ENCODE data around the gene TMSB4X.
A peak's percentile ranks its signal among the peaks of the same experiment; 100 is the strongest.
"Not testable (repeated sequence)": the region's sequence is repeated elsewhere in the genome, so short reads cannot be mapped to it uniquely, and the experiment has no call there.

The TMSB4X gene
- 1,269 to 1,977 (median 1,925) reads per million in 4 experiments for total RNA-seq

DNA sequence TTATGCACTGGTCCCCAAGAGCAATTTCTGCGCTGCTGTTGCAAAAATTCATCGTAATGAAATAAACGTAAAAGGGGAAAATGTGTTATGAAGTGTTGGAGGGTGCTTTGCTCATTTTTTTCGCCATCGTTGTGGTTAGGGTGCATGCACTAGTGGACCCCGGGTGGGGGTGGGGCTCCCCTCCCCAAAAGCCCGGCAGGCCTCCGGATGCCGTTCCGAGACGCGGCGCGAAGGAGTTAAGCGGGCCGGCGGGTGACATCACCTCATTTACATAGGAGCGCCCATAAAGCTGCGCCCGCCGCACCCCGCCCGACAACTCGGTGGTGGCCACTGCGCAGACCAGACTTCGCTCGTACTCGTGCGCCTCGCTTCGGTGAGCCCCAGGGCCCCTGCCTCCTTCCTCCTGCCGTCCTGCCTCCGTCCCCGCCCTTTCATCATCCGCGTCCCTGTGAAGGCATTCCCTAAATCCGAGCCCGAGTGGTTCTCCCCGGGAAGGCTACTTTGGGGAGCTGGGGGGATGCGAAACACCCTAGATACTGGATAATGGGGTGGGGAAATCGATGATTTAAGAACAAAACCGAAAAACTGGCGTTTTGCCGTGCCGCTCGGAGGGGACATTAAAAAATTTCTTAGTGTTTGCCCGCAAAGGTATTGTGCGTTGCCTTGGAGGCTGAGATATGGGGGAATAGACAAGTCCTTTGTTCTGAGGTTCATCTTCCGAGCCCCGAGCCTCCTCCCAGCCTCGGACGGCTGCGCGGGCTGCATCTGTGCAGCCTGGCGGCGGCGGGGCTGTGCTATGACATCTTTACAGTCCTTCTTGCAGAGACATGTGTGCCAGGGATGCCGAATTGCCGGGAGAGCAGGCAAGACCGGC lies at the start of gene TMSB4X:
TSS of gene TMSB4X (plus strand) at position 315 of the 874 bp plus-strand sequence.
- DNase-seq = peak; percentile 71

DNA sequence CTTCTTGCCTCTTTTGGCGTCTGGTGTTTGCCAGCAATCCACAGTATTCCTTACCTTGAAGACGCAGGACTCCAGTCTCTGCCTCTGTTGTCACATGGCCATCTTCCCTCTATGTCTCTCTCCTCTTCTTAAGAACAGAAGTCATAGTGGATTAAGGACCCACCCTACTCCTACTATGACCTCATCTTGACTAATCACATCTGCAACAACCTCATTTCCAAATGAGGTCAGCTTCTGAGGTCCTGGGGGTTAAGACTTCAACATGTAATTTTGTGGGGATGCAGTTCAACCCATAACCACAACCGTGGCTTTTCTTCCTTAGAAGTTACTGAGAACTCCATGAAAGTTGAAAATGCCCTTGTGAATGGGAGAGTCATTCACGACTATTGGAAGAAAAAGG lies 45.2 kb upstream of the TMSB4X start:
- no peak for DNase-seq

DNA sequence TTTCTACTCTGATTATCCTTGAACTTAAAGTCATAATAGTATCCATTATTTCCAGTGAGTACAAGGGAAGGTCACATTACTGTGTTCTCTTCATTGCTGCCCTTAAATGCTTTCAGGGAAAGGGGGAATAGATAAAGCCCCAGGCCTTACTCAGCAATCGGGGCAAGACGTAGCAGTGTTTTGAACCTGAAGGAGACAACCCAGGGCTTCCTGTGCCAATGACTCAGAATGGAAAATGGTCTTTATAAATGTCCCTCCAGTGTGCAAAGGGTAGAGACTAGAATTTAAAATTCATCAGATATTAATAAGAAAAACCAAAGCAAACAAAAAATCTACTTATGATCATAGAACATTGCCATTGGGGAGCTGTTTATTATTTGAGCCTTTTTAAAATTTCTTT lies 44.8 kb upstream of the TMSB4X start:
- DNase-seq = no peak

DNA sequence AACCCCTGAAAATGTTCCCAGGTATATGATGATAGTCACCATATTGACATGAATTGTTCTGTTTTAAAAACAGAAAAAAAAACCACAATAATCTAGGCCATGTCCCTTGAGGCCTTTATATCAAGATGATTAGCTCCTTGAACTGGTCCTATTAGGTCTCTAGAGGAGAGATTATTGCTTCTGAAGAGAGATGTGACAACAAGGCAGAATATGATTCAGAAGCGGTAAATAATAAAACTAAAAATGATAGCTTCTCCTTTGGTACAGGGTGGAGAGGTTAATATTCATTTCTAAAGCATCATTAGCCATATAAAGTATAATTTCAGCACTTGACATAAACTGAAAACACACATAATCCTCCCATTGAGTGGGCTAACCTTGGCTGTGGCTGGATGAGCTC lies 42.7 kb upstream of the TMSB4X start:
- DNase-seq = no peak

DNA sequence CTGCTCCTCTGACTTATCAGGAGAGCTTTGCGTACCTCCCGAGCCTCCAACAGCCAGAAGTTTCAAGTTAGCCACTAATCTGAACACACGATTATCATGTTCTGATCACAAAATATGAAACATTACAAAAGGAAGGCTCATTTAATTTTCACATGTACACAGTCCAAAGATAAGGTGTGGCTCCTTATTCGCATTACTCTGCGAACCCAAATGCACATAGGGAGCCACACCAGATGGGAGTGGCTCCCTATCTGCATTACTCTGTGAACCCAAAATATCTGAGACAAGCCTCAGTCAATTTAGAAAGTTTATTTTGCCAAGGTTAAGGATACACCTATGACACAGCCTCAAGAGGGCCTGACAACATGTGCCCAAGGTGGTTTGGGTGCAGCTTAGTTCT lies 40.1 kb upstream of the TMSB4X start:
- no peak for DNase-seq

DNA sequence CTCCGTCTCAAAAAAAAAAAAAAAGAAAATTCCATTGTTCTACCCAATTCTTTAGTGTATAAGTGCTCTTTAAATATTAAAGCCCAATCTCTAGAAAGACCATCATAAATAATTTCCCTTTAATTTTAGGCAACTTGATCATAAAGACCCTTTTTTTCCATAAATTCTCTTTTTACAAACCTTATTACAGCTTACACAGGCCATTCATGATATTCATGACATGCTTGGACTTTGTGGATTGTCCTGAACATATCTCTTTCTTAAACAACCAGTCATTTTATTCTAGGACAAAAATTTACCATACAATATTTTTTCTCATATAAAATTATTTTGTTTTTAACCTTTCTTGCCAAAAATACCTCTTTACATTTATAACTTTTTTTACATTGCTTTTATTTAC lies 38.0 kb upstream of the TMSB4X start:
- no peak for DNase-seq

DNA sequence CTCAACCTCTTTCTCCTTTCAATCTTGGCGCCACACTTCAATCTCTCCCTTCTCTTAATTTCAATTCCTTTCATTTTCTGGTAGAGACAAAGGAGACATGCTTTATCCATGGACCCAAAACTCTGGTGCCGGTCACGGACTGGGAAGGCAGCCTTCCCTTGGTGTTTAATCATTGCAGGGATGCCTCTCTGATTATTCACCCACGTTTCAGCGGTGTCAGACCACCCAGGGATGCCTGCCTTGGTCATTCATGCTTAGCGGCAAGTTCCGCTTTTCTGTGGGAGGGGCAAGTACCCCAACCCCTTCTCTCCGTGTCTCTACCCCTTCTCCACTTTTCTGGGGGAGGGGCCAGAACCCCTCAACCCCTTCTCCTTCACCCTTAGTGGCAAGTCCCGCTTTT lies 34.4 kb upstream of the TMSB4X start:
- DNase-seq = not testable (repeated sequence)

DNA sequence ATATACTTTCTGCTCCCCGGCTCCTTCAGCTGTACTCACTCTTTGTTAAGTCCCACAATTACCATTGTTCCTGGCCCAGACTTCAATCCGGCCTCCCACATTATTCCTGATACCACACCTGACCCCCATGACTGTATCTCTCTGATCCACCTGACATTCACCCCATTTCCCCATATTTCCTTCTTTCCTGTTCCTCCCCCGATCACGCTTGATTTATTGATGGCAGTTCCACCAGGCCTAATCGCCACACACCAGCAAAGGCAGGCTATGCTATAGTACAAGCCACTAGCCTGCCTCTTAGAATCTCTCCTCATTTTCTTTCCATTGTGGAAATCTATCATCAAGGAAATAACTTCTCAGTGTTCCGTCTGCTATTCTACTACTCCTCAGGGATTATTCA lies 31.3 kb upstream of the TMSB4X start:
- DNase-seq = not testable (repeated sequence)

DNA sequence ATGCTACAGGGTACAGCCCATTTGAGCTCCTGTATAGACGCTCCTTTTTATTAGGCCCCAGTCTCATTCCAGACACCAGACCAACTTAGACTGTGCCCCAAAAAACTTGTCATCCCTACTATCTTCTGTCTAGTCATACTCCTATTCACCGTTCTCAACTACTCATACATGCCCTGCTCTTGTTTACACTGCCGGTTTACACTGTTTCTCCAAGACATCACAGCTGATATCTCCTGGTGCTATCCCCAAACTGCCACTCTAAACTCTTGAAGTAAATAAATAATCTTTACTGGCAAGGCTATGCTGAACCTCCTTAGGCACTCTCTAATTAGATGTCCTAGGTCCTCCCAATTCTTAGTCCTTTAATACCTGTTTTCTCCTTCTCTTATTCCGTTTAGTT lies 30.5 kb upstream of the TMSB4X start:
- DNase-seq = not testable (repeated sequence)

DNA sequence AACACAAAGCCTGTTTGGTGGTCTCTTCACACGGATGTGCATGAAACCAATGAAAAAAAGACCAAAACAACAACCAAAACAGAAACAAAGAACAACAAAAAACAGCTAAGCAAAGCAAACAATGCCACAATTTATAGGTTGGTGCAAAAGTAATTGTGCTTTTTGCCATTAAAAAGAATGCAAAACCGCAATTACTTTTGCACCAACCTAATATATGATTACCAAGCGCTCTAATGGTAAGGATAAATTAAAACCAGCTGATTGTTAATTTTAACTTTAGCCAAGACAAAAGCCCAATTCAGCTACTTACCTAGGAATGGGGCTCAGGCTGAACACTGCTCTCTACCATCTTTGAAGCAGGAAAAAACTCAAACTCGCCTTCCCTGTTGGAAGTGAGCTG lies 29.4 kb upstream of the TMSB4X start:
- DNase-seq = no peak

DNA sequence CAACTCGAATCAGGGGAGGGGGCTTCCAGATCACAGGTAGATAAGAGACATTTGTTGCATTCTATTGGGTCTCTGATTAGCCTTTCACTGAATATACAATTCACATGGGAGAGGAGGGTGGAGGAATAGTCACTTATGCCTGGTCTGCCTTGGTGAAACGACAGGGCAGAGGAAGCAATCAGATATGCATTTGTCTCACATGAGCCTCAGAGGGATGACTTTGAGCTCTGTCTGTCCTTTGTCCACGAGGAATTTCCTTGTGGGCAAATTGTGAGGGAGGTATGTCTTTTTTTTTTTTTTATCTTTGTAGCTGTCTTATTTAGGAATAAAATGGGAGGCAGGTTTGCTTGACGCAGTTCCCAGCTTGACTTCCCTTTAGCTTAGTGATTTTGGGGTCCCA lies 28.5 kb upstream of the TMSB4X start:
- no peak for DNase-seq

DNA sequence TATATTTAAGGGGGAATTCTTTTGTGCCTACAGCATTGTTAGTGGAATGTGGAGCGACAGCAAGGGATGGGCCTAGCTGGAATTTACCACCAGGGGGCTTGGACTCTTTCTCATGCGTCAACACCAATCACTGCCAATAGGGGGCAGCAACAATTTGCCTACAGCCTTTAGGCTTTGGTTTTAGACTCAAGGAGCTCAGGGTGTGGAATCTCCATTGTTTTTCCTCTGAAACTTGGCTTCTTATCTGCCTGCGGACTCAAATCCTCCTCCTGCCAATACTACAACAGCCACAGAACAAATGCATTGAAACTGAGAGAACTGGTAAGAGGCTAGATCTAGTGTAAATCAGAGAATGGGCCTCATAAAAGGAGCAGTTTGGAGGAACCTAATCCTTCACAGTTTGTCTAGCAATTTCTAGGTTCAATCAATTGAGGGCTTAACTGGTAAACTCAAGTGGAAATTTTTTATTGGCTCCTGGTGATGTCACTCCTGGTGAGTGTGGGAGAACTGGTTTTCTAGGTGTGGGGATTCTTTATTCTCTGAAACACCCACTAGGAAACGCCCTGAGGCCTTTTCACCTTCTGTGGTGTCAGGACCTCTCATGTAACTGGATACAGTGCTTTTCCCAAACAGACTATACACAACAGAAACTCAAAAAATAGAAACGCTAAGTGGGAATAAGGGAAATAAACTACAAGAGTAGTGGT lies 27.9 kb upstream of the TMSB4X start:
- peak; percentile 66 for DNase-seq

DNA sequence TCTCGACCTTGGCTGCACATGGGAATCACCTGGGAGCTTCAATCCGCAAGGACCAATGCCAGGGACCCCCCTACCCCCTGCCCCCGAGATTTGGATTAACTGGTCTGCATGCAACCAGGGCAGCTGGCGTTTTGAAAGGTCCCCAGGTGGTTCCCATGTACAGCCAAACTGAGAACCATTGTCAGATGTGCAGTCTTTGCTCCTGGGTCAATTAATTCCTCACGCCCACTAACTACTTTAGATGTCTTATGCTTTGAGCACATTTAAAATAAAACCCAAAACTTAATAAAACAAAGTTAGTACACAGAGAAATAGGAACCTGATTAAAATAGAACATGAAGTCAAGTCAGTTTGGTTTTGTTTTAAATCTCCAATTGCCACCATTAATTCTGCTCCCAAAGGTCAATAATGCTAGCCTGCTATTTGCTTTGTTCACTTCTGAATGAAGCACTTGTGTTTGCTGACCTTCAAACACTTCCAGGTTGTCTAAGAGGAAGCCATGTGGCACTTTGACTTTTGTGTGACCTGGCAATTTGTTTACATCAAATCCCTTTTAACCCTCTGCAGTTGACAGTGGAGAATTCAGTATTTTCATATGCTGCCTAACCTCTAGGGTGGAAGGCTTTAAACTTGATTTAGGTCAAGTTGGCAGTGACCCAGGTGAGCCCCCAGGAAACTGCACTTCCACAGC lies 27.2 kb upstream of the TMSB4X start:
- no peak for DNase-seq

DNA sequence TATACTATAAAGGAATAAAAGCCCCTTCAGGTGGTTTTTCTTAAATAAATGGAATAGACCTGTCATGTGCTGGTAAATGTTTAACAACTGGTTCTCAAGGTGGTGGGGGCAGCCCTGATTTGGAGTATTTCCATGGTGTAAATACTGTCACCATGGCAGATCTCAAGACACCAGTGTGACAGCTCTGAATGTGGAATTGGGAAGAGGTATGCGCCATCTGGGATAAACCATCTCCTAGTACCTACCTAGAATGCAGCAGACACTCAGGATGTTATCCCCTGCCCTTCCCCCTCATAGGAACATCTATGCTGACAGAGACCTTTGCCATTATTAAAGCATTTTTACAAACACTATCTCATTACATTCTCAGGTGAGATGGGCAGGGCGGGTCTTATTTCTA lies 26.4 kb upstream of the TMSB4X start:
- no peak for DNase-seq

DNA sequence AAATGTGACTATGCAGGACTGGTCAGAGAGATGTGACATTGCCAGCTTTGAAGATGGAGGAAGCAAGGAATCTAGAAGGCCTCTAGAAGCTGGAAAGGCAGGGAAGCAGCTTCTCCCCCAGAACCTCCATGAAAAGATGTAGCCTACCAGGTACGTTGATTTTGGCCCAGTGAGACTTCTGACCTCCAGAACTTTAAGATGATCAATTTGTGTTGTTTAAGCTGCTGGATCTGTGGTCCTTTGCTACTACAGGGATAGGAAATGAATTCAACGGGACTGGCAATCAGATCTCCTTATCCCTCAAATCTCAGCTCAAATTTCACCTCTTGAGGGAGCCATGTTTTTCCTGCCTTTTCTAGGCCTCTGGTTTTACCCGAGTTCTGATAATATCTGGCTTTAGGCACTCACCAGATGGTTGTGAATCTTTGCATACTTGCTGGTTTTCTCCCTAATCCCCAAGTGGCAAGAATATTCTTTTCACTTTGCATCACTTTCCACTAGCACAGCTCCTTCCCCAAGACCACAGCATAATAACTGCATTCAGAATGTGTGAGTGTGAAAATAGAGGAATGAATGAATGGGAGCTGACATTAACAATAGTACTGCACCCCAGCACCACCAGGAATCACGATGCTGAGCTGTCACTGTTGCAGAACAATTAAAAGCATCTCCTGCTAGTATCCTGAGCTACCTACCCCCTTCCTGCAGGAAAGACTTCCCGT lies 25.5 kb upstream of the TMSB4X start:
- DNase-seq = no peak

DNA sequence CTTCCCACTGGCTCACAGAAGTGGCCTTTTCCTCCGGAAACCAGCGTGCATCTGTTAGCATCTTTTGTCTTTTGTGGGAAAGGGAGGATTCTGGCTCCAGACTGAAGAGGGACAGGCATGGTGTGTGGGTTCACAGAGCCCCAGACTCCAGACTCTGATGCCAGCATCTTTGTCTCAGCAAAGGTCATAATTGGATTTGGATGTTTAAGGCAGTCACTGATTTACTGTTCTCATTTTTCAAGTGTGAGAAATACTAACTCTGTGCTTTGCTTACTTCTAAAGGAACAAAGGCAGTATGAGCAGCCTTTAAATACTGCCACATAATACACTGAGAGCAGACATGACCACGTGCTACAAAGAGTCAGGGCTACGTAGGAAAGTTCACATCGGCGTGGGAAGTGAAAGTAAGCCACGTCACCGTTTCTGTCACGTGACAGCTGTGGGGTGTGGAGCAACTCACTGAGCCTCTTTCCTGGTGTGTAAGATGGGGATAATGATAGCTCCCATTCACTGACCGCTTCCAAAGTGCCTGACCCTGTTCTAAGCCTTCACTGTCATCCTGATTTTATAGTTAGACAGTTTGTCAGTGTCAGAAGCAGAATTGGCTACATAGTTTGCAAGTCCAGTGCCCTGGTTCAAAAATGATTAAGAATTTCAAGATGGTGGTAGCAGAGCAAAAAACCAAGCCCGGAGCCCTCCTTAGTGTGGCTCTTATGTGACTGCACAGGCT lies 24.8 kb upstream of the TMSB4X start:
- peak; percentile 68 for DNase-seq

DNA sequence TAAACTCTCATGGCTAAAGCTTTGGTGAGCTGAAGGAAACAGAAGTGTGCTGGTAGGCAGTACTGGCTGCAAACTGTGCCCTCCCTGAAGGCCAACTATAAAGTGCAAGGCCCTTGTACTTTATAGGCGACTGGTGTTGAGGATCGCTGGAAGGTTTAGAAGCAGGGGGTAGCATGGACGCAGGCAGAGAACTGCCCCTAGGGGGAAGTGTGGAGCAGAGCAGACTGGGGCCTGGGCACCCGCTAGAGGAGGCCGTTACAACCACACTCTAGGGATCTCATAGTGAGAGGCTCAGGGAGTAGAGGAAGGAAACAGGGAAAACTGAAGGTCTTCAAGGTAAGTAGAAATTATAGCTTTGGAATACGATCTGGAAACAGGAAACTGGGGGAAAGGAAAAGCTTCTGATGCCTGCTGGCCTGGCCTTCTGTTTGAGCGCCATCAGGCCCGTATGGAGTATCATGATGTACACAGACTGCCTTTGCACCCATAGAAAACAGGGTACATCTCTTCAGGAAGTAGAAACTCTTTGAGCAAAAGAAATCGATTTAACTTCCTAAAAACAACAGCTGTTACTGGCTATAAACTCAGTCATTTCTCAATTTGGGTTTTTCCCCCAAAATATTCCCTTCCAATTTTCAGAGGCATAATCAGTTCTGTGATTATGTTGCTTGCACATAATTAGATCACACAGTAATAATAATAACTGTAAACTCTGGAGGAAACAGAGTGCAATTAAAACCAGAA lies 23.9 kb upstream of the TMSB4X start:
- peak; percentile 32 for DNase-seq

DNA sequence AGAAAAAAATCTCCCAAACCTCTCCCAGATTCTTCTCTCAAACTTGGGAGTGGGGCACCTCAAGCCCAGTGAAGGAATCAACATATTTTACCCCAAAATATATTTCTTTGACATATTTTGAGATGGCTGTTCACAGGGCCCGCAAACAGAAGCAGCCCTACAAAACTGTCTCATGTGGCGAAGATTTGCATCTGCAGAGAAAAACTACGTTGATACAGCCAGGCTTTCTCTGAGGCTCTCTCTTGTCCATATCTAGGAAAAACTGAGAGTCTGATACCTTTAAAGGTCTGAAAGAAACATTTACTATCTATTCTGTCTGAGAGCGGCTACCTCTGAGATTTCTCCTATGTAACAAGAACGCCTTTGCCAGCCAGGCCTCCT lies 23.3 kb upstream of the TMSB4X start:
- no peak for DNase-seq

DNA sequence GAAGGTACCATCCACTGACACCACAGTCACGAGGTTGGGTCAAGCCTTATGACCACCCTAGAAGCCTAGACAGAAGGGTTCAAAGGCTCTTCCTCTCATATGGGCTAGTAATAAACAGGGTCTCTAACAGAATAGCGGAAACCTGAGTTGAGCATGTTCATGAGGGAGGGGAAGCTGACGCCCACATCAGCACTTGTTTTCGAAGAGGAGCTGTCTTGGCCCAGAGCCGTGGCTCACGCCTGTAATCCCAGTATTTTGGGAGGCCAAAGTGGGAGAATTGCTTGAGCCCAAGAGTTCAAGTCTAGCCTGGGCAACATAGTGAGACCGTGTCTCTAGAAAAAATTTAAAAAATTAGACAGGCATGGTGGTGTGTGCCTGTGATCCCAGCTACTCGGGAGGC lies 21.5 kb upstream of the TMSB4X start:
- no peak for DNase-seq

DNA sequence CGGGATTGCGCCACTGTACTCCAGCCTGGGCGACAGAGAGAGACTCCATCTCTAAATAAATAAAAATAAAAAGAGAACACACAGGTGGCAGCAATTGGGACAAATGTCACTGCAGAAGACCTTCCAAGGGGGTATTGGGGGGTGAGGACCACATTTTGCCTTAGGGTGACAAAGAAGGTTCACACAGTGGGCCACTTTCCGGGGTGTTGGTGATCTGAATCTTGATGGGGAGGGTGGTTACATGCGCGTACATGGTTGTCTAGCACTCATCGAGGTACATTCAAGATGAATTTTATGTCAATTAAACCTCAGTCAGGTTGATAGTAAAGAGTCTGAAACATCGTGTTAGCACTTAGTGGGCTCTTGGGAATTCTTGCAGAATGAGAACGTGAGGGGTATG lies 20.5 kb upstream of the TMSB4X start:
- no peak for DNase-seq

DNA sequence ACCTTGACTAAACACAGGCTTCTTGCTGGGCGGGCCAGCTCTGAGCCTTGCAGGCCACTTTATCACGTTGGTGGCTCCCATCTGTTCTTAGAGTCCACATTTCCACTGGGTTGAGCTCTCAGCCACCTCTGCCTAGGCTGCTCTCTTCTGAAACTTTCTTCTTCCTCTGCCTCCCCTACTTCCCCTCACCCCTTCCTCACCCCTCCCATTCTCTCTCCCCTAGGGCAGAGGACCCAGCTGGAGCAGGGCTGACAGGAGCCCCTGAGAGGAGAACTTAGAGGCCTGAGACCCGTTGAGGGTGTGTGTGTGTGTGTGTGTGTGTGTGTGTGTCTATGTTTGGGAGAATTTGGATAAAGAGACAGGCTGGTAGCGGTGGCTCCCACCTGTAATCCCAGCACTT lies 19.9 kb upstream of the TMSB4X start:
- no peak for DNase-seq

All from effector CD8-positive, alpha-beta T cell (primary cell).